Smooth muscle cell (in vitro differentiated cells): Measurements from ENCODE around the gene RING1. TPM values are rescaled to one million over a fixed set of nuclear protein-coding genes. Genes with fewer than 3 reads are reported as not detected.

Source experiments
- DNase-seq: peaks from one replicate; lab custom pipeline; 2025; ENCODE audit not compliant: unreplicated experiment; lab: John Stamatoyannopoulos, UW
- H2AFZ ChIP-seq: fragments of 200-600 bp; sonication (generic); 2 replicates; pipeline ENCODE4 v1.6.0; 2016; ENCODE audit warnings: antibody characterized with exemption, low read depth, mild to moderate bottlenecking
- H3F3A ChIP-seq: fragments of 200-600 bp; sonication (generic); 2 replicates; pipeline ENCODE4 v1.6.0; 2017; ENCODE audit warnings: antibody characterized with exemption, low read depth
- H3K27ac ChIP-seq: fragments of 200-600 bp; sonication (generic); 2 replicates; pipeline ENCODE4 v1.5.1; 2016; ENCODE audit warnings: low read depth, mild to moderate bottlenecking
- H3K27me3 ChIP-seq: fragments of 200-600 bp; sonication (generic); 2 replicates; pipeline ENCODE4 v1.6.1; 2016; ENCODE audit warnings: low read depth, mild to moderate bottlenecking
- H3K36me3 ChIP-seq: fragments of 200-600 bp; sonication (generic); 2 replicates; pipeline ENCODE4 v1.5.1; 2016; ENCODE audit warnings: low read depth
- H3K4me1 ChIP-seq: fragments of 200-600 bp; sonication (generic); 2 replicates; pipeline ENCODE4 v1.5.1; 2016; ENCODE audit warnings: low read depth
- H3K4me2 ChIP-seq: fragments of 200-600 bp; sonication (generic); 2 replicates; pipeline ENCODE4 v1.6.0; 2016; ENCODE audit warnings: mild to moderate bottlenecking
- H3K4me3 ChIP-seq: fragments of 200-600 bp; sonication (generic); 2 replicates; pipeline ENCODE4 v1.5.1; 2016; ENCODE audit warnings: mild to moderate bottlenecking
- H3K79me2 ChIP-seq: fragments of 200-600 bp; sonication (generic); 2 replicates; pipeline ENCODE4 v1.6.0; 2016; ENCODE audit warnings: low read depth, mild to moderate bottlenecking
- H3K9ac ChIP-seq: fragments of 200-600 bp; sonication (generic); 2 replicates; pipeline ENCODE4 v1.6.0; 2016; ENCODE audit warnings: low read depth
- H3K9me3 ChIP-seq: fragments of 200-600 bp; sonication (generic); replicated peaks from 2 replicates; pipeline ENCODE4 v1.5.1; 2016; ENCODE audit warnings: low read depth
- H4K20me1 ChIP-seq: fragments of 200-600 bp; sonication (generic); 2 replicates; pipeline ENCODE4 v1.6.0; 2016; ENCODE audit warnings: low read depth
- WGBS: methylation state at CpG from one replicate; pipeline ENCODE4 v1.1.7; 2016; ENCODE audit warnings: low lambda C conversion rate; 5-methylcytosine and 5-hydroxymethylcytosine counted together
- polyA plus RNA-seq: library from polyadenylated mRNA; unstranded; fragments of >200 nt; fragmentation: Nextera tagmentation; extraction: Ambion mirVana; gene quantifications from 2 replicates; pipeline ENCODE4 v1.2.1, GENCODE V29; 2016
- total RNA-seq: library from RNA; depleted of rRNA; stranded (reverse); fragments of >200 nt; gene quantifications from 2 replicates; pipeline ENCODE4 v1.2.3, GENCODE V29; 2014
- TF ChIP-seq, protein P1 (sequence below): fragments of 200-600 bp; sonication (generic); IDR thresholded peaks from 2 replicates; pipeline ENCODE4 v1.5.1; 2017; ENCODE audit warnings: borderline replicate concordance, mild to moderate bottlenecking, antibody characterized with exemption; ENCODE audit not compliant: insufficient read depth, poor library complexity, severe bottlenecking

The RING1 gene
- total and polyA plus RNA-seq, 2 experiments from 2014 or later = 31.6 to 32.2 TPM

GRCh38 chr6:33193619-33194018 is 14.7 kb upstream of the RING1 start:
- H3K9ac ChIP-seq = no peak overlapping the region
- peaks cover 2% of the 10 kb centered on the region for H3K79me2 ChIP-seq
- peaks cover 52% of the 10 kb centered on the region for H4K20me1 ChIP-seq
- H3K9me3 ChIP-seq = no peaks in the 10 kb centered on the region
- no peak overlapping the region for H3K27ac ChIP-seq
- TF ChIP-seq, protein P1, sequence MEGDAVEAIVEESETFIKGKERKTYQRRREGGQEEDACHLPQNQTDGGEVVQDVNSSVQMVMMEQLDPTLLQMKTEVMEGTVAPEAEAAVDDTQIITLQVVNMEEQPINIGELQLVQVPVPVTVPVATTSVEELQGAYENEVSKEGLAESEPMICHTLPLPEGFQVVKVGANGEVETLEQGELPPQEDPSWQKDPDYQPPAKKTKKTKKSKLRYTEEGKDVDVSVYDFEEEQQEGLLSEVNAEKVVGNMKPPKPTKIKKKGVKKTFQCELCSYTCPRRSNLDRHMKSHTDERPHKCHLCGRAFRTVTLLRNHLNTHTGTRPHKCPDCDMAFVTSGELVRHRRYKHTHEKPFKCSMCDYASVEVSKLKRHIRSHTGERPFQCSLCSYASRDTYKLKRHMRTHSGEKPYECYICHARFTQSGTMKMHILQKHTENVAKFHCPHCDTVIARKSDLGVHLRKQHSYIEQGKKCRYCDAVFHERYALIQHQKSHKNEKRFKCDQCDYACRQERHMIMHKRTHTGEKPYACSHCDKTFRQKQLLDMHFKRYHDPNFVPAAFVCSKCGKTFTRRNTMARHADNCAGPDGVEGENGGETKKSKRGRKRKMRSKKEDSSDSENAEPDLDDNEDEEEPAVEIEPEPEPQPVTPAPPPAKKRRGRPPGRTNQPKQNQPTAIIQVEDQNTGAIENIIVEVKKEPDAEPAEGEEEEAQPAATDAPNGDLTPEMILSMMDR = no peak
- H3K36me3 ChIP-seq = no peaks in the 10 kb centered on the region
- H3K4me3 ChIP-seq = peak overlapping the region; percentile 50
- 67% methylated on average over 6 of the region's 6 CpGs for WGBS
- peaks cover 12% of the 10 kb centered on the region for H3F3A ChIP-seq
- DNase-seq = no peak
- peaks cover 32% of the 10 kb centered on the region for H3K27me3 ChIP-seq
- peak overlapping the region; percentile 96 for H3K4me2 ChIP-seq
- H3K4me1 ChIP-seq = peaks cover 10% of the 10 kb centered on the region
- no peak overlapping the region for H2AFZ ChIP-seq

GRCh38 chr6:33194431-33194979 is 13.8 kb upstream of the RING1 start:
- Histone ChIP-seq H3K9ac (no peak overlapping the region), H3K4me1 (peaks cover 15% of the 10 kb centered on the region), H3K36me3 (no peaks in the 10 kb centered on the region), H3F3A (peaks cover 14% of the 10 kb centered on the region), H2AFZ (no peak overlapping the region), H3K27me3 (peaks cover 32% of the 10 kb centered on the region), H4K20me1 (peaks cover 61% of the 10 kb centered on the region), H3K79me2 (peaks cover 9% of the 10 kb centered on the region), H3K4me2 (no peak overlapping the region), H3K9me3 (no peaks in the 10 kb centered on the region), H3K27ac (no peak overlapping the region), H3K4me3 (no peak overlapping the region)
- DNase-seq = no peak
- WGBS = 62% methylated on average over 8 of the region's 8 CpGs
- TF ChIP-seq, protein P1 = no peak

- no peaks in the 10 kb centered on the region for H3K36me3 ChIP-seq
- no peak for DNase-seq
- H3K27me3 ChIP-seq = peaks cover 24% of the 10 kb centered on the region
- peaks cover 13% of the 10 kb centered on the region for H3K79me2 ChIP-seq
- no peaks in the 10 kb centered on the region for H3K9me3 ChIP-seq
- TF ChIP-seq, protein P1 = no peak
- peaks cover 17% of the 10 kb centered on the region for H3K4me1 ChIP-seq
- H2AFZ ChIP-seq = no peak overlapping the region
- peaks cover 65% of the 10 kb centered on the region for H4K20me1 ChIP-seq
- peaks cover 15% of the 10 kb centered on the region for H3F3A ChIP-seq
- no peak overlapping the region for H3K4me3 ChIP-seq
- no peak overlapping the region for H3K27ac ChIP-seq
- whole genome bisulfite sequencing = 92% methylated on average over 15 of the region's 15 CpGs
- no peak overlapping the region for H3K9ac ChIP-seq
- no peak overlapping the region for H3K4me2 ChIP-seq
These were observed 12.8 kb upstream of the RING1 start for GRCh38 chr6:33195304-33196165.
